Mucosa of rectum (tissue), 2 donors: ENCODE results near the gene KDM2B.

Experiments
- H3K27ac ChIP-seq, 2 donors: one replicate each; pipeline ENCODE4 v1.7.0; 2013; ENCODE audit warnings: inconsistent platforms in 2 of 2, low read depth in 2 of 2, low read length in 2 of 2
- H3K27me3 ChIP-seq, 2 donors: one replicate each; pipeline ENCODE4 v1.7.0; 2013; ENCODE audit warnings: low read length in 2 of 2; ENCODE audit not compliant: control insufficient read depth in 2 of 2, insufficient read depth in 2 of 2
- H3K36me3 ChIP-seq, 2 donors: one replicate each; pipeline ENCODE4 v1.7.0; 2013; ENCODE audit warnings: low read length in 2 of 2; ENCODE audit not compliant: control insufficient read depth in 2 of 2, insufficient read depth in 2 of 2
- H3K4me1 ChIP-seq, 2 donors: one replicate each; pipeline ENCODE4 v1.7.0; 2013; ENCODE audit warnings: low read length in 2 of 2, mild to moderate bottlenecking in 1 of 2; ENCODE audit not compliant: control insufficient read depth in 2 of 2, insufficient read depth in 2 of 2
- H3K4me3 ChIP-seq, 2 donors: one replicate each; pipeline ENCODE4 v1.7.0; 2013; ENCODE audit warnings: low read length in 2 of 2
- H3K9ac ChIP-seq, 2 donors: one replicate each; pipeline ENCODE4 v1.7.0; 2013; ENCODE audit warnings: low read length in 2 of 2, low read depth in 1 of 2, mild to moderate bottlenecking in 1 of 2
- H3K9me3 ChIP-seq, 2 donors: one replicate each; pipeline ENCODE4 v1.7.0; 2013; ENCODE audit warnings: low read length in 2 of 2; ENCODE audit not compliant: control insufficient read depth in 2 of 2
- donor health status: healthy.
- donor health status: Normal muscosa, but diverticular disease.

The KDM2B gene

DNA sequence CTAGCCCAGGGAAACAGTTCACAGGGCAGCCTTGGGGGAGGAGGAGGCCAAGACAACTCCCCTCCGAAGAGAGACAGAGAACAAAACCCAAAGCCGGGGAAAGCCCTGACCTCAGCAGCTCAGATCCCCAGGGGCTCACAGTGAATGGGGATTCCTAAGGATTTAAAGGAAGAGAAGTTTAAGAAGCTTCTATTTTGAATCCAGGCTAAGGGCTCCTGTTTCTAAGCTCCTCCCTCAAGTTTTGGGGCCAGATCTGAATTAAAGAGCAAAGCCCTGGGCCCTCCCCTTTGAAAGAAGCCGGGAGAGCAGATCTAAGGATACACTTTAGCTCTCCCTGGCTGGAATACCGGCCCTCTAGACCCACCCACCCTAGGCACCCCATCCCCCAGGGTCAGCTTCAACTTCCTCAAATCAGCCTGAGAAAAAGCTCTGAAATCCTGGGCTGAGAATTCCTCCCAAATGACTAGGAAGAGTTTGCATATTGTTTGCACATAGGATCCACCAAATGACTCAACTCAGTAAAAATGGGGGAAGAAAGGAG, 3.9 kb downstream of the KDM2B start:
- no peaks in the 10 kb centered on the region for H3K9me3 ChIP-seq
- peaks cover 0 to 7% of the 10 kb centered on the region in 2 donors for H3K36me3 ChIP-seq
- H3K4me3 ChIP-seq: peak overlapping the region in 1 of 2 donors; percentile 7
- peaks cover 30 to 38% of the 10 kb centered on the region in 2 donors for H3K4me1 ChIP-seq
- H3K27me3 ChIP-seq: no peaks in the 10 kb centered on the region
- peak overlapping the region in 1 of 2 donors; percentile 17 for H3K9ac ChIP-seq
- H3K27ac ChIP-seq: peak overlapping the region in 1 of 2 donors; percentile 26

DNA sequence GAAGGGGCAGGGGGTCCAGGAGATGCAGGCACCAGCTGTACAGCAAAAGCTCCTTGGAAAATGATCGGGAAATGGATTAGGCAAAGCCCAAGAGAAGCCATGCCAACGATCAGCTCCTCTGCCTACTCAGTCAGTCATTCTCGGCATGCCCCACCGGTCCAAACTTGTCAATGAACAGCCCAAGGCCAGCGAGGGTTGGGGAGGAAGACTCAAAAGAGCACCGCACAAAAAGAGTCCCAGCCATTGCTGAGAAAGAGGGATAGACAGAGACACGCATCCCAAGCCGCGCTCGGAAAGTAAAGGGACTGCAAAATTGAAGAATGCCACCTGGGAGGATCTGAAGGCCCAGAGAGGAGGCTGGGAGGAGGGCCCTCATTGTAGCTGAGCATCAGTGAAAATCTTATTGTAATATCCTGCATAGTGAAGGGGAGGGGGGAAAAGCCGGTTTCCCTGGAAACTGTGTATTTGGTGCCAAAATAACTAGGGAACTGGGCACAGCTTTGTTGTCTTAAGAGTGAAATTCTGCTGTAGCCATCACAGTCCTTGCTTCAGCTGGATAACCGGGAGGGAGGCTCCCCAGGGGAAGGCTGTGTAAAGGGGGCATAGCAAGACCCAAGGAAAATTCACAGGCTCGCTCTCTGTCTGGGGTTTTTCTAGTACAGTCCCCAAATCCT, 4.7 kb downstream of the KDM2B start:
- Histone ChIP-seq H3K27ac (peak overlapping the region in 1 of 2 donors; percentile 26), H3K4me3 (no peak overlapping the region), H3K9ac (peak overlapping the region in 1 of 2 donors; percentile 17), H3K9me3 (no peaks in the 10 kb centered on the region), H3K36me3 (peaks cover 0 to 9% of the 10 kb centered on the region in 2 donors), H3K27me3 (no peaks in the 10 kb centered on the region), H3K4me1 (peaks cover 22 to 34% of the 10 kb centered on the region in 2 donors)

DNA sequence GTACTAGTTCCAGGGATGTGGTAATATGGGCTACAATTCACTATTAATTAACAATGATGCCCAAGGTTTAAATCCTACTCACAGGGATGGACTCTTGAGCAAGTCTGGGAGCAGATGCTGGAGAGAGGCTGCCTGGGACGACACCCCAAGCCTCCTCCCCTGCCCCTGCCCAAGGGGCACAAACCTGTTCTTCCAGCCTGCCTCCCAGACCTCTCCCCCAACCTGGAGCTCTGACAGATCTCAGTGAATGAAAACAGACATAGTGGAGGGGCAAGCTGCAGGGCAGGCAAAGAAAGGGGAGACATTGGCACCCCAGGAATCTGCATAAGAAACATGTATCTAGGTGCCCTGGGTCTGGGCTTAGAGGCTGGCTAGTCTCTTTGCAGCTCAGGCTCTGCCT, 5.8 kb downstream of the KDM2B start:
- Histone ChIP-seq H3K27ac (no peak overlapping the region), H3K27me3 (no peaks in the 10 kb centered on the region), H3K9ac (no peak overlapping the region), H3K36me3 (peaks cover 0 to 11% of the 10 kb centered on the region in 2 donors), H3K4me3 (no peak overlapping the region), H3K9me3 (no peaks in the 10 kb centered on the region), H3K4me1 (peaks cover 17 to 31% of the 10 kb centered on the region in 2 donors)

DNA sequence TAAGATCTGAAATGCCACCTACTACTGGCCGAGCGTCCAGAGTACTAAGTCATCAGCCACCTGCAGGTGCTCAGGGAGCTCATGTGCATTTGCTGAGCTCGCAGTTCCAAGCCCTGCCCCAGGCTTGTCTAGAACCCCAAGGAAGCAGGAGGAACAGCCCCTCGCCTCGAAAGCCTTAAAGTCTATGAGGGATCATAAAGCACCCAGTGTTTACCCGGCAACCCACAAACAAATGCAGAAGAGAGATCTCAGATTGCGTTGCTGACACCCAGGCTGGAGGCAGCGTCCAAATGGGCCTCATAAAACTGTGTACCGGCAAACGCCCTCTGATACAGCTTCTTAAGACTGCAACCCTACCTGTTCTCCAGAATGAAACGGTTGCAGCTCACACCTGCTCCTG, 6.8 kb downstream of the KDM2B start:
- Histone ChIP-seq H3K4me1 (peaks cover 17 to 37% of the 10 kb centered on the region in 2 donors), H3K9me3 (no peaks in the 10 kb centered on the region), H3K4me3 (no peak overlapping the region), H3K9ac (no peak overlapping the region), H3K27ac (no peak overlapping the region), H3K36me3 (peaks cover 0 to 11% of the 10 kb centered on the region in 2 donors), H3K27me3 (no peaks in the 10 kb centered on the region)

DNA sequence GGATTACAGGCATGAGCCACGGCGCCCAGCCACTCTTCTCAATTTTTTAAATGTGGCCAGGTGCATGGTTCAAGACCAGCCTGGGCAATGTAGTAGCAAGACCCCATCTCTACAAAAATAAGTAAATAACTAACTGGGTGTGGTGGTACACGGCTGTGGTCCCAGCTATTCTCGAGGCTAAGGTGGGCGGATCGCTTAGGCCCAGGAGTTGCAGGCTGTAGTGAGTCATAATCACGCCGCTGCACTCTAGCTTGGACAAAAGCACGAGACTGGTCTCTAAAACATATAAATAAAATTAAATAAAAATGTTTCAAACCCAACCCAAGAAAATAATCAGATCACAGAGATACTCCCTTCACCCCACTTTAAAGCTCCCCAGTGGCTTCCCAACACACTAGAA, 8.9 kb downstream of the KDM2B start:
- H3K9ac ChIP-seq: no peak overlapping the region
- no peaks in the 10 kb centered on the region for H3K27me3 ChIP-seq
- H3K4me3 ChIP-seq: no peak overlapping the region
- no peak overlapping the region for H3K27ac ChIP-seq
- H3K36me3 ChIP-seq: peaks cover 0 to 11% of the 10 kb centered on the region in 2 donors
- peaks cover 5 to 26% of the 10 kb centered on the region in 2 donors for H3K4me1 ChIP-seq
- no peaks in the 10 kb centered on the region for H3K9me3 ChIP-seq

DNA sequence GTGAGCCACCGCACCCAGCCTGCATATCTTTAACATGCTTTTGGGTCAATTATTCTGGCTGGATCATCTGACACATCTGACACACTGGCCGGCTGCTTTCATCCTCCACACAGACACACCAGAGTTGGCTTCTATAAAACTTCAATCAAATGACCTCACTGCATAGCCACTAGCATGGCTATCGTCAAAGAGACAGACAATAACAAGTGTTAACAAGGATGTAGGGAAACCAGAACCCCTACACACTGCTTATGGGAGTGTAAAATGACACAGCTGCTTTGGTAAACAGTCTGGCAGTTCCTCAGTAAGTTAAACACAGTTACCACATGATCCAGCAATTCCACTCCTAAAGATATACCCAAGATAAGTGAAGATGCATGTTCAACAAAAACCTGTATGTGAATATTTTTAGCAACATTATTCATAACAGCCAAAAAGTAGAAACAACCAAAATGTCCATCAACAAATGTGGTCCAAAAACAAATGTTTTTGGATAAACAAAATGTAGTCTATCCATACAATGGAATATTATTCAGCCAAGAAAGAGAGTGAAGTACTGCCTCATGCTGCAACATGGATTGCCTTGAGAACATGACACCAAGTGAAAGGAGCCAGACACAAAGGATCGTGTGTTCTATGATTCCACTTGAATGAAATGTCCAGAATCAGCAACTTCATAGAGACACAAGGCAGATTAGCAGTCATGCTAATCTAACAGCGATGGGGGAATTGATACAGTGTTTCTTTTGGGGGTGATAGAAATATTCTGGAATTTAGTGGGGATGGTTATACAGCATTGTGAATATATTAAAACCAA, 10.1 kb downstream of the KDM2B start:
- Histone ChIP-seq H3K36me3 (peaks cover 0 to 10% of the 10 kb centered on the region in 2 donors), H3K9me3 (no peaks in the 10 kb centered on the region), H3K9ac (no peak overlapping the region), H3K4me1 (peaks cover 5 to 23% of the 10 kb centered on the region in 2 donors), H3K27me3 (no peaks in the 10 kb centered on the region), H3K27ac (no peak overlapping the region), H3K4me3 (no peak overlapping the region)

DNA sequence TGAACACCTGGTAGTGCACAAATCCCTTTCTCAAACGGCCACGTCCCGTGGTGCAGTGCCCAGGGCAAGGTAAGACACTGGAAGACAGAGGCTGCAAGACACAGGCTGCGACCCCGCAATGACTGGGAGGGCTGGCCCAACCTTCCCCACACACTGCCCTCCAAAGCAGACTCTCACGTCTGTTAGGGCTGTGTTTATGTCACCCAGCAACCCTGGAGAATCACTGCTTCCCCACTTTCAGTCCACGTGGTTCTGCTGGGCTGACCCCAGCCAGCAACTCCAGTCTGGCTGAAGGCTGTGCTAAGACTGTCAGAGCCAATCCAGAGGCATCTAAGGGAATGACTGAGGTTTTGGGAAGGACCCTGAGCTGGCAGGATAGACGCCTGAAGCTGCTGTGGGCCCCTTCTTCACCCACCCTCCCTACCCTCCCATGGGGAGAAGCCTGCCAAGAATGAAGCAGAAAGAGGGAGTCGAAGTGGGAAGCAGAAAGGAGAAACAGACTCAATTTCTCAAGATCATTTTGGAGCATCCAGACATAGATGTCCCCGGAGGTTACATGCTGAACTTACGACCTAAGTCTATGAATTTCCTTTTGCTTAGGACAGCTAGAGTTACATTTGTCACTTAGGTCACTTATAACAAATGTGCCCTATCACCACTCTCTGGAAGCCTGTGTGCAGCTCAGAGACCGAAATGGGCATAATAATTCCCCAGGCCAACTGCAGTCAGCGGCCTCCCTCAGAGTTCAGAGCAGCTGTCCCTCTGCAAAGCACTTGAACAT, 11.7 kb downstream of the KDM2B start:
- Histone ChIP-seq H3K27ac (peak overlapping the region in 1 of 2 donors; percentile 3), H3K4me1 (peaks cover 4 to 12% of the 10 kb centered on the region in 2 donors), H3K9ac (no peak overlapping the region), H3K9me3 (no peaks in the 10 kb centered on the region), H3K27me3 (no peaks in the 10 kb centered on the region), H3K36me3 (peaks cover 0 to 5% of the 10 kb centered on the region in 2 donors), H3K4me3 (no peak overlapping the region)

DNA sequence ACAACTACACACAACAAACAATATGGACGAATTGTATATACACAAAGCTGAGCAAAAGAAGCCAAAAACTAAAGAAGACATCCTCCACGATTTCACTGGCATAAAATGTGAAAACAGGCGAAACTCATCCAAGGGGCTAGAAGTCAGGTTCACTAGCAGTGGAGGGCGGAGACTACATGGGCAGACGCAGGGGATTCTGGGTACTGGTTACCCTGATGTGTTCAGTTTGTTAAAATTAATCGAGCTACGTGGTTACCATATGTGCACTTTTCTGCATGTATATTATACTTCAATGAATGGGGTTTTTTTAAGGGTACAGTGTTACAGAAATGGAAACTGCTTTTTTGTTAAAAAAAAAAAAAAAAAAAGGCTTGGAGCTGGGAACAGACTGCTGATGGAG, 12.3 kb downstream of the KDM2B start:
- H3K27me3 ChIP-seq: no peaks in the 10 kb centered on the region
- H3K9me3 ChIP-seq: no peaks in the 10 kb centered on the region
- no peak overlapping the region for H3K9ac ChIP-seq
- H3K4me3 ChIP-seq: no peak overlapping the region
- H3K4me1 ChIP-seq: peaks cover 0 to 9% of the 10 kb centered on the region in 2 donors
- H3K27ac ChIP-seq: no peak overlapping the region
- H3K36me3 ChIP-seq: peaks cover 0 to 5% of the 10 kb centered on the region in 2 donors

DNA sequence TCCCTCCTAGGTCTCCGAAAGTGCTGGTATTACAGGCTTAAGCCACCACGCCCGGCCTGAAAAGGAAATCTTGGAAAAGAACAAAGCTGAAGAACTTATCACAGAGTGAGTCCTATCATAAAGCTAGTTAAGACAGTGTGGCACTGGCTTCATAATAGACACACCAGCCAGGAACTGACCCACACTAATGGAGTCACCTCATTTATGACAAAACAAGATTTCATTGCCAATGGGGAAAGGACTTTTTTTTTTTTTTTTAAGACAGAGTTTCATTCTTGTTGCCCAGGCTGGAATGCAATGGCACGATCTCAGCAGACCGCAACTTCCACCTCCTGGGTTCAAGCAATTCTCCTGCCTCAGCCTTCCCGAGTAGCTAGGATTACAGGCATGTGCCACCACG, 15.7 kb downstream of the KDM2B start:
- Histone ChIP-seq H3K9me3 (no peaks in the 10 kb centered on the region), H3K36me3 (no peaks in the 10 kb centered on the region), H3K4me1 (peaks cover 0 to 9% of the 10 kb centered on the region in 2 donors), H3K27ac (no peak overlapping the region), H3K9ac (no peak overlapping the region), H3K4me3 (no peak overlapping the region), H3K27me3 (no peaks in the 10 kb centered on the region)
